ENCODE data around the gene SORBS2. TPM values are rescaled to one million over a fixed set of nuclear protein-coding genes. Genes with fewer than 3 reads are reported as not detected.

SORBS2 gene
- total RNA-seq, 1 donor from 2014 or later = 43.2 TPM

DNA sequence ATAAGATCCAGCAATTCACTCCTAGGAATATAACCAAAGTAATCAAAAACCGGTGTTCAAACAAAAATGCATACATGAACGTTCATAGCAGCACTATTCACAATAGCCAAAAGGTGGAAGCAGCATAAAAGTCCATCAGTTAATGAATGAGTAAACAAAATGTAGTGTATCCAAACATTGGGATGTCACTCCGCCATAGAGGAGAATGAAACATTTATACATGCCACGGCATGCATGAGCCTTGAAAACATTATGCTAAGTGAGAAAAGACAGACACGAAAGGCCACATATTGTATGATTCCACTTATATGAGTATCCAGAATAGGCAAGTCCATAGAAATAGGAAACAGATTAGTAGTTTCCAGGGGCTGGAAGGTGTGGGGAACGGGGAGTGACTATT is 265.7 kb downstream of the SORBS2 start:
- H3K36me3 Mint-ChIP-seq = no peaks in the 10 kb centered on the region
- H3K4me3 Mint-ChIP-seq = no peak overlapping the region
- TF ChIP-seq, protein P1, sequence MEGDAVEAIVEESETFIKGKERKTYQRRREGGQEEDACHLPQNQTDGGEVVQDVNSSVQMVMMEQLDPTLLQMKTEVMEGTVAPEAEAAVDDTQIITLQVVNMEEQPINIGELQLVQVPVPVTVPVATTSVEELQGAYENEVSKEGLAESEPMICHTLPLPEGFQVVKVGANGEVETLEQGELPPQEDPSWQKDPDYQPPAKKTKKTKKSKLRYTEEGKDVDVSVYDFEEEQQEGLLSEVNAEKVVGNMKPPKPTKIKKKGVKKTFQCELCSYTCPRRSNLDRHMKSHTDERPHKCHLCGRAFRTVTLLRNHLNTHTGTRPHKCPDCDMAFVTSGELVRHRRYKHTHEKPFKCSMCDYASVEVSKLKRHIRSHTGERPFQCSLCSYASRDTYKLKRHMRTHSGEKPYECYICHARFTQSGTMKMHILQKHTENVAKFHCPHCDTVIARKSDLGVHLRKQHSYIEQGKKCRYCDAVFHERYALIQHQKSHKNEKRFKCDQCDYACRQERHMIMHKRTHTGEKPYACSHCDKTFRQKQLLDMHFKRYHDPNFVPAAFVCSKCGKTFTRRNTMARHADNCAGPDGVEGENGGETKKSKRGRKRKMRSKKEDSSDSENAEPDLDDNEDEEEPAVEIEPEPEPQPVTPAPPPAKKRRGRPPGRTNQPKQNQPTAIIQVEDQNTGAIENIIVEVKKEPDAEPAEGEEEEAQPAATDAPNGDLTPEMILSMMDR (conservative IDR thresholded peaks at IDR 0.05) = no peak
- peaks cover 7% of the 10 kb centered on the region for H3K27me3 Mint-ChIP-seq
- peaks cover 3% of the 10 kb centered on the region for H3K9me3 Mint-ChIP-seq
- no peak overlapping the region for H3K27ac Mint-ChIP-seq
- H3K4me1 Mint-ChIP-seq (ENCODE audit: unreplicated experiment) = no peaks in the 10 kb centered on the region
- DNase-seq (ENCODE audit: extremely low spot score, unreplicated experiment) = no peak

DNA sequence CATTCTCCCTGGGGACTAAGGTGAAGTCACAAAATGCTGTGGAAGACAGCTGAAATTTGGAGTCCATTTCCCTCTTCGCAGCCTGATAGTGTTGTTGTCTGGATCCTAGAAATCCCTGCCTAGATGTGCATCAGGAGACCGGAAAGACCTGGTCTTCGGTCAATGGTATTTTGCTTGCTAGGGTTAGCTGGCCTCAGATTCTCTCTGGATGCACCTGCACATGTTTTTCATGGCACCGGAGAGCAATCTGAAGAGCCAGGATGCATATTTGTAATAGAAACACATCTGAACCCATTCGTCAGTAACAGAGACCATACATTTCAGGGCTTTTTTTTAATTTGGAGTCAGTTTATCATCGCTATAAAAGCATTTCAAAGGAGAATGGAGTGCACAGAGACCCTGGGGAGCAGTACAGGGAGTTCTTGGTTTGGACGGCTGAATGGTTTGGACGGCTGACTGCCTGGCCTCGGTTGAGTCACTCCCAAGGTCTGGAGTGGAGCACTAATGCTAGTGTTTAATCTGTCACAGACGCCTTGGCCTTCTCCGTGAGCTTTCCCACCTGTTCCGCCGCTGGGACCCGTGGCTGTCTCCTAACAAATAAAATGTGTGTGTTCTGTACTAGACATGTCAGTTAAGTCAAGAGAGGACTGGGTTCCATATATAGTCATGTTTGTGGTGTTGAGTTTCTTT is 269.2 kb downstream of the SORBS2 start:
- Mint-ChIP-seq H3K4me3 (no peak overlapping the region), H3K27me3 (peaks cover 5% of the 10 kb centered on the region)
- no peak for DNase-seq (ENCODE audit: extremely low spot score, unreplicated experiment)

DNA sequence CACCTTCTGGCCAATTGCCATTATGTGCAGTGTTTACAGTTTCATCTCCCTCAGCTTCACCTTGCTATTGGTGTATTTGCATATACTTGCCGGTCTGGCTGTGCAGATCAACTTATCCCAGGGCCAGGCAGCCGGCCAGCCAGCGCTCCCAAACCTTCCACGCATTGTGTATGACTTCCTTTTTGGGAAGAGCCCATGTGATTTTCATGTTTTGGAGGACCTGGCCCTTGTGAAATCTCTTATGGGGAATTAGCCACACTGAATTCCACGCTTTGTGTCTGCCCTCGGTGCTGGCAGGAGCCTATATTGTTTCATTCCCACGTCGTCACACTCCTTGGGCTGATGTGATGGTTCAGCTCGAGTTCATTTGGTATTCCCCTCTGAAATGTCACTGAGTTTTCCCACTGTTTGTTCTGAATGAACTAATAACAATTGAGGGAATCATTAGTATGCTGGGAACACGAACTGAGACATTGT is 270.7 kb downstream of the SORBS2 start:
- no peak overlapping the region for H3K4me3 Mint-ChIP-seq
- no peak for DNase-seq (ENCODE audit: extremely low spot score, unreplicated experiment)

More for the DNA sequence above, 269.2 kb downstream of the SORBS2 start:
- TF ChIP-seq, protein P1 (conservative IDR thresholded peaks at IDR 0.05) = no peak
- Mint-ChIP-seq H3K9me3 (no peaks in the 10 kb centered on the region), H3K4me1 (ENCODE audit: unreplicated experiment) (no peaks in the 10 kb centered on the region), H3K27ac (no peak overlapping the region), H3K36me3 (no peaks in the 10 kb centered on the region)

DNA sequence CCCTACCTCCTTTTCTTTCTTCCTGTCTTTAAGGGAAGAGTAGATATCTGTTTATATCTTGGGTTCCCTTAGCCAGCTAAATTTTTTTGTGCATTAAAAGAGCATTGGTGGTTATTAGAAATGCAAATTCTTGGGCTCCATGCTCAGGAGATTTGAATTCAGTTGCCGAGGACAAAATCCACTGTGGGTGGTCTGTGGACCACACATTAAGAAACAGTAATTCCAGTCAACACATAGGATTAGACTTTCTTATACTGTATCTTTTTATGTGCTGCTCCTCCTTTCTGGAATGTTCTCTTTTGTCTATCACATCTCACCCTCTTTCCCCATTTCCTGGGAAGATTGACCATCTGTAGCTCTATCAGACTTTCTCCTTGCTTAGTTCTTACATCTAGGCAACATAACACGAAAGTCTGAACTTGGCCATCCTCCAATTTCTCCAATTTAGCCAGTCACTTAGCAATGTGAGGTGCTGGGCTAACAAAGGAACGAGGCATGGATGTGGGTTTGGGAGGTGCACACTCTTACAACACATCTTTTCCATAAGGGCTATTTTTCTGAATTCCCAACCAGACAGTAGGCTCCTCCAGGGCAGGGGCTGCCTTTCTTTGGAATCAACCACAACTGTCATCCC is 271.4 kb downstream of the SORBS2 start:
- peaks cover 4% of the 10 kb centered on the region for H3K4me1 Mint-ChIP-seq (ENCODE audit: unreplicated experiment)
- no peaks in the 10 kb centered on the region for H3K36me3 Mint-ChIP-seq
- H3K9me3 Mint-ChIP-seq = no peaks in the 10 kb centered on the region
- TF ChIP-seq, protein P1 (conservative IDR thresholded peaks at IDR 0.05) = no peak
- H3K4me3 Mint-ChIP-seq = no peak overlapping the region
- no peak overlapping the region for H3K27ac Mint-ChIP-seq
- DNase-seq (ENCODE audit: extremely low spot score, unreplicated experiment) = no peak
- peaks cover 13% of the 10 kb centered on the region for H3K27me3 Mint-ChIP-seq

More for the DNA sequence above, 270.7 kb downstream of the SORBS2 start:
- TF ChIP-seq, protein P1 (conservative IDR thresholded peaks at IDR 0.05) = no peak
- Mint-ChIP-seq H3K36me3 (no peaks in the 10 kb centered on the region), H3K9me3 (no peaks in the 10 kb centered on the region), H3K27me3 (peaks cover 7% of the 10 kb centered on the region), H3K27ac (no peak overlapping the region), H3K4me1 (ENCODE audit: unreplicated experiment) (no peaks in the 10 kb centered on the region)

DNA sequence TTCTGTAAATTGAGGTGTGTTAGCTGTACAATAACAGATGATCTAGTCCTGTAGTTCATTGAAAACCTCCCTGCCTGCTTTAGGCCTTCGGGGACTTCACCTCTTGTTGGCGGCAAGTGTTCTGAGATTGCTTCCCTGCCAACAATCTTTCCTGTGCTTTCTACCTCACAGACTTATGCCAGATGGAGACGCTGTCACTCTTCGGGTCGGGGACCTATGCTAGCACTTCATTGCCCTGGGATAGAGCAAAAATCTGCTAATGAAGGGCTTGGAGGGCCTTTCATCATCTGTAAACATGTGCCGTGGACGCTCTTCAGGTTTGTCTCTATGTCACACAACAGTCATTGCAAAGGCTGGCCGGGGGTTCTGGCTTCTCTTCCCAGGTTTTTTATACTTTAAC is 272.0 kb downstream of the SORBS2 start:
- H3K36me3 Mint-ChIP-seq = no peaks in the 10 kb centered on the region
- H3K4me3 Mint-ChIP-seq = no peak overlapping the region
- no peak overlapping the region for H3K27ac Mint-ChIP-seq
- TF ChIP-seq, protein P1 (conservative IDR thresholded peaks at IDR 0.05) = no peak
- DNase-seq (ENCODE audit: extremely low spot score, unreplicated experiment) = no peak
- no peaks in the 10 kb centered on the region for H3K9me3 Mint-ChIP-seq
- peaks cover 4% of the 10 kb centered on the region for H3K4me1 Mint-ChIP-seq (ENCODE audit: unreplicated experiment)
- peaks cover 14% of the 10 kb centered on the region for H3K27me3 Mint-ChIP-seq

Data from type B pancreatic cell (in vitro differentiated cells).